ENCODE data around the gene NCOA7. TPM values are rescaled to one million over a fixed set of nuclear protein-coding genes. Genes with fewer than 3 reads are reported as not detected.

The NCOA7 gene
- polyA plus RNA-seq, 6 donors from 2014 or later = 1.6 to 10.9 (median 8.4) TPM

- Mint-ChIP-seq H3K27me3 (no peaks in the 10 kb centered on the region), H3K4me3 (peak overlapping the region; percentile 36 to 84 (median 79)), H3K4me1 (peaks cover 49 to 58% (median 55%) of the 10 kb centered on the region in 3 donors), H3K9me3 (no peaks in the 10 kb centered on the region), H3K27ac (peak overlapping the region in 5 of 6 donors; percentile 27 to 87 (median 79)), H3K36me3 (peaks cover 0 to under 1% of the 10 kb centered on the region in 2 donors)
- DNase-seq (no peak), ATAC-seq (ENCODE audit: low read depth in 2 of 2) (peak; percentile 47 to 59)
These were observed 23.7 kb downstream of the NCOA7 start for GRCh38 chr6:125814481-125814880.

GRCh38 chr6:125815080-125815910 is 24.5 kb downstream of the NCOA7 start:
- H3K27me3 Mint-ChIP-seq = no peaks in the 10 kb centered on the region
- H3K4me1 Mint-ChIP-seq = peaks cover 49 to 66% (median 53%) of the 10 kb centered on the region in 3 donors
- H3K27ac Mint-ChIP-seq = peak overlapping the region; percentile 3 to 87 (median 56)
- peak overlapping the region; percentile 25 to 82 (median 62) for H3K4me3 Mint-ChIP-seq
- peaks cover 0 to 8% of the 10 kb centered on the region in 2 donors for H3K36me3 Mint-ChIP-seq
- DNase-seq (no peak), ATAC-seq (ENCODE audit: low read depth in 2 of 2) (peak; percentile 30 to 37)
- H3K9me3 Mint-ChIP-seq = no peaks in the 10 kb centered on the region

GRCh38 chr6:125816828-125817280 is 26.1 kb downstream of the NCOA7 start:
- peaks cover 0 to 15% of the 10 kb centered on the region in 2 donors for H3K36me3 Mint-ChIP-seq
- H3K4me1 Mint-ChIP-seq = peaks cover 42 to 56% (median 44%) of the 10 kb centered on the region in 3 donors
- ATAC-seq (ENCODE audit: low read depth in 2 of 2) = no peak

GRCh38 chr6:125818225-125818657 is 27.5 kb downstream of the NCOA7 start:
- H3K36me3 Mint-ChIP-seq = peaks cover 0 to 15% of the 10 kb centered on the region in 2 donors
- DNase-seq (no peak), ATAC-seq (ENCODE audit: low read depth in 2 of 2) (no peak)
- peaks cover 29 to 43% (median 31%) of the 10 kb centered on the region in 3 donors for H3K4me1 Mint-ChIP-seq
- H3K4me3 Mint-ChIP-seq = no peak overlapping the region
- H3K27ac Mint-ChIP-seq = peak overlapping the region in 2 of 6 donors; percentile 34 to 73
- H3K9me3 Mint-ChIP-seq = no peaks in the 10 kb centered on the region
- no peaks in the 10 kb centered on the region for H3K27me3 Mint-ChIP-seq

More at GRCh38 chr6:125816828-125817280, 26.1 kb downstream of the NCOA7 start:
- no peak overlapping the region for H3K27ac Mint-ChIP-seq
- H3K9me3 Mint-ChIP-seq = no peaks in the 10 kb centered on the region
- H3K4me3 Mint-ChIP-seq = no peak overlapping the region
- DNase-seq = no peak
- H3K27me3 Mint-ChIP-seq = no peaks in the 10 kb centered on the region

- Mint-ChIP-seq H3K4me1 (peaks cover 29 to 43% (median 31%) of the 10 kb centered on the region in 3 donors), H3K9me3 (no peaks in the 10 kb centered on the region), H3K4me3 (no peak overlapping the region), H3K27me3 (no peaks in the 10 kb centered on the region), H3K27ac (peak overlapping the region in 1 of 6 donors; percentile 34), H3K36me3 (peaks cover 0 to 15% of the 10 kb centered on the region in 2 donors)
- ATAC-seq (ENCODE audit: low read depth in 2 of 2) (no peak), DNase-seq (no peak)
These were observed 28.1 kb downstream of the NCOA7 start for GRCh38 chr6:125818772-125819260.

- H3K9me3 Mint-ChIP-seq = no peaks in the 10 kb centered on the region
- H3K27ac Mint-ChIP-seq = peak overlapping the region in 2 of 6 donors; percentile 36 to 51
- H3K4me1 Mint-ChIP-seq = peaks cover 21 to 37% (median 27%) of the 10 kb centered on the region in 3 donors
- peak overlapping the region in 1 of 8 donors; percentile 35 for H3K4me3 Mint-ChIP-seq
- no peaks in the 10 kb centered on the region for H3K27me3 Mint-ChIP-seq
- ATAC-seq (ENCODE audit: low read depth in 2 of 2) = no peak
- H3K36me3 Mint-ChIP-seq = peaks cover 0 to 15% of the 10 kb centered on the region in 2 donors
- no peak for DNase-seq
These were observed 29.0 kb downstream of the NCOA7 start for GRCh38 chr6:125819535-125820326.

GRCh38 chr6:125821825-125822281 is 31.1 kb downstream of the NCOA7 start:
- DNase-seq (no peak), ATAC-seq (ENCODE audit: low read depth in 2 of 2) (no peak)
- Mint-ChIP-seq H3K27ac (no peak overlapping the region), H3K9me3 (no peaks in the 10 kb centered on the region), H3K36me3 (peaks cover 0 to 15% of the 10 kb centered on the region in 2 donors), H3K4me1 (peaks cover 6 to 19% (median 12%) of the 10 kb centered on the region in 3 donors), H3K4me3 (no peak overlapping the region), H3K27me3 (no peaks in the 10 kb centered on the region)

- Mint-ChIP-seq H3K36me3 (peaks cover 0 to 15% of the 10 kb centered on the region in 2 donors), H3K27ac (no peak overlapping the region), H3K4me1 (peaks cover 4 to 16% (median 14%) of the 10 kb centered on the region in 3 donors), H3K27me3 (no peaks in the 10 kb centered on the region), H3K9me3 (no peaks in the 10 kb centered on the region), H3K4me3 (no peak overlapping the region)
- ATAC-seq (ENCODE audit: low read depth in 2 of 2) (no peak), DNase-seq (no peak)
These were observed 32.4 kb downstream of the NCOA7 start for GRCh38 chr6:125823180-125823579.

- DNase-seq (no peak), ATAC-seq (ENCODE audit: low read depth in 2 of 2) (no peak)
- Mint-ChIP-seq H3K27me3 (no peaks in the 10 kb centered on the region), H3K9me3 (no peaks in the 10 kb centered on the region), H3K27ac (no peak overlapping the region), H3K4me1 (peaks cover 2 to 18% (median 2%) of the 10 kb centered on the region in 3 donors), H3K36me3 (peaks cover 0 to 8% of the 10 kb centered on the region in 2 donors), H3K4me3 (no peak overlapping the region)
These were observed 34.4 kb downstream of the NCOA7 start for GRCh38 chr6:125824946-125825771.

- Mint-ChIP-seq H3K9me3 (no peaks in the 10 kb centered on the region), H3K4me3 (no peak overlapping the region), H3K36me3 (no peaks in the 10 kb centered on the region), H3K4me1 (peaks cover 5 to 20% (median 12%) of the 10 kb centered on the region in 3 donors), H3K27me3 (no peaks in the 10 kb centered on the region), H3K27ac (peak overlapping the region in 1 of 6 donors; percentile 10)
- ATAC-seq (ENCODE audit: low read depth in 2 of 2) (no peak), DNase-seq (no peak)
These were observed 36.1 kb downstream of the NCOA7 start for GRCh38 chr6:125826695-125827463.

- H3K4me1 Mint-ChIP-seq = peaks cover 5 to 22% (median 15%) of the 10 kb centered on the region in 3 donors
- DNase-seq (no peak), ATAC-seq (ENCODE audit: low read depth in 2 of 2) (no peak)
- H3K4me3 Mint-ChIP-seq = no peak overlapping the region
- H3K27me3 Mint-ChIP-seq = no peaks in the 10 kb centered on the region
- no peaks in the 10 kb centered on the region for H3K9me3 Mint-ChIP-seq
- no peaks in the 10 kb centered on the region for H3K36me3 Mint-ChIP-seq
- H3K27ac Mint-ChIP-seq = peak overlapping the region in 1 of 6 donors; percentile 1
These were observed 37.1 kb downstream of the NCOA7 start for GRCh38 chr6:125827788-125828320.

All from naive B cell (primary cell).